ENCODE measurements around the gene SH3BGR.

GRCh38 chr21:39484711-39485276 is 33.0 kb downstream of the SH3BGR start:
- no peak for TF ChIP-seq CTCF (optimal IDR thresholded peaks at IDR 0.05 in 1 of 3, IDR thresholded peaks at IDR 0.05 in 1 of 3, conservative IDR thresholded peaks at IDR 0.05 in 1 of 3; ENCODE audit: extremely low read depth in 1 of 3, insufficient read depth in 2 of 3, low read length in 3 of 3)
- no peak for TF ChIP-seq EZH2 (IDR thresholded peaks at IDR 0.05; ENCODE audit: low read length)
